ENCODE data around the gene FBXL5. TPM values are rescaled to one million over a fixed set of nuclear protein-coding genes. Genes with fewer than 3 reads are reported as not detected.

Gene FBXL5
- total RNA-seq, 3 donors from 2014 or later = 178 to 231 (median 202) TPM

- H3K27me3 ChIP-seq = no peaks in the 10 kb centered on the region
- peaks cover 6 to 11% of the 10 kb centered on the region in 2 donors for H3K4me1 ChIP-seq
- H3K36me3 ChIP-seq = no peaks in the 10 kb centered on the region
- TF ChIP-seq CTCF (IDR thresholded peaks at IDR 0.05) (no peak), POLR2AphosphoS5 (IDR thresholded peaks at IDR 0.05) (no peak)
- no peak for DNase-seq (ENCODE audit: low spot score in 2 of 2)
- H3K27ac ChIP-seq = peak overlapping the region; percentile 59 to 100
- H3K9me3 ChIP-seq = no peaks in the 10 kb centered on the region
- peak overlapping the region in 1 of 3 donors; percentile 94 for H3K4me3 ChIP-seq
- intact Hi-C loops (cut with DNase I; ENCODE audit: low total_unique reads) = no loop called here
Observed at GRCh38 chr4:15652191-15652590, 3.0 kb downstream of the FBXL5 start.

DNA sequence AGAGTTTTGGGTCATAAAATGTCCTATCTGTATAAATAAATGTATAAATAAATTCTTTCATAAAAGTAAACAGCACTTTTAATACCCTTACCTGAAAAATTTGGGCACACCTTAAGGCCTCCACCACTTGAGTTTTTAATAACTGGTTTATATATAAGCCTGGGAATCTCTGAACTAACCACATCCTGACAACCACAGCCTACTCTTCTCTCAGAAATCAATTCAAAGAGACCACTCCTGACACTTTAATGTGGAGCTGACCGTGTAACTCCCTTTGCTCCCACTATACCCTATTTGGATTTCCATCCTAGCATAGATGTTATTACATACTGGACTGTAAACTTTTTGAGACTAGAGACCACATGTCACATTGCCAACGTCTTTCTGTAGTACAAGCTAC lies 3.5 kb downstream of the FBXL5 start:
- Histone ChIP-seq H3K4me1 (peaks cover 6 to 11% of the 10 kb centered on the region in 2 donors), H3K27ac (peak overlapping the region; percentile 59 to 67), H3K9me3 (no peaks in the 10 kb centered on the region), H3K27me3 (no peaks in the 10 kb centered on the region), H3K36me3 (no peaks in the 10 kb centered on the region), H3K4me3 (no peak overlapping the region)
- TF ChIP-seq POLR2AphosphoS5 (IDR thresholded peaks at IDR 0.05) (no peak), CTCF (IDR thresholded peaks at IDR 0.05) (no peak), POLR2A (IDR thresholded peaks at IDR 0.05) (no peak)
- intact Hi-C loops (cut with DNase I; ENCODE audit: low total_unique reads) = loop anchor here (2.0 kb wide), 1 partner anchor 27 kb away; no protein-coding TSS in a partner anchor
- no peak for DNase-seq (ENCODE audit: low spot score in 2 of 2)

DNA sequence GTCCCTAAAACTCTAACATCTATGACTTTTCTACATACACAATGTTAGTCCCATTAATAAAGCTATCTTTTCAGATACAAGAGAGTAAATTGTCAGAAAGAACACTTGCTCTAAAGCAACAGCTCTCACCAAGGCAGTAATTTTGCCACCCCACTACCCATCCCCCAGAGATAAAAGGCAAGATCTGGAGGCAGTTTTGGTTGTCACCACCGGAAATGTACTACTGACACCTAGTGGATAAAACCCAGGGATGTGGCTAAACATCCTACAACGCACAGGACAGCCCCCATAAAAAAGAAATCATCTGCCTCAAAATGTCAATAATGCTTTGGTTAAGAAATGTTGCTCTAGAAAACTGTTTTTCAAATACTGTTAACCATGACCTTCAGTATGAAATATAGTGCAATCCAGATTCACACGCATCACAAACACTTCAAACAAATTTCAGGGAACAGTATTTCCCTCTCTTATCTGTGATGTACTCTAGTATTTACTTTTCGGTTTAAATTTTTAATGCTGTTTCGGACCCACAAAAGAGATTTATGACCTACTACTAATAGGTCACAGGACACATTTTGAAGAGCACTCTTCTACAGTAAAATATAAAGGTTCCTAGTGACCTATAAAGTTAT lies 5.1 kb downstream of the FBXL5 start:
- peak overlapping the region; percentile 6 to 9 for H3K27ac ChIP-seq
- H3K9me3 ChIP-seq = no peaks in the 10 kb centered on the region
- peaks cover 6 to 11% of the 10 kb centered on the region in 2 donors for H3K4me1 ChIP-seq
- TF ChIP-seq CTCF (IDR thresholded peaks at IDR 0.05) = peak; percentile 26 to 57 (median 51)
- TF ChIP-seq POLR2AphosphoS5 (IDR thresholded peaks at IDR 0.05) = no peak
- no peak for TF ChIP-seq POLR2A (IDR thresholded peaks at IDR 0.05)
- H3K4me3 ChIP-seq = no peak overlapping the region
- intact Hi-C loops (cut with DNase I; ENCODE audit: low total_unique reads) = loop anchor here (2.0 kb wide), 1 partner anchor 25 kb away; no protein-coding TSS in a partner anchor
- H3K27me3 ChIP-seq = no peaks in the 10 kb centered on the region
- no peaks in the 10 kb centered on the region for H3K36me3 ChIP-seq
- no peak for DNase-seq (ENCODE audit: low spot score in 2 of 2)

DNA sequence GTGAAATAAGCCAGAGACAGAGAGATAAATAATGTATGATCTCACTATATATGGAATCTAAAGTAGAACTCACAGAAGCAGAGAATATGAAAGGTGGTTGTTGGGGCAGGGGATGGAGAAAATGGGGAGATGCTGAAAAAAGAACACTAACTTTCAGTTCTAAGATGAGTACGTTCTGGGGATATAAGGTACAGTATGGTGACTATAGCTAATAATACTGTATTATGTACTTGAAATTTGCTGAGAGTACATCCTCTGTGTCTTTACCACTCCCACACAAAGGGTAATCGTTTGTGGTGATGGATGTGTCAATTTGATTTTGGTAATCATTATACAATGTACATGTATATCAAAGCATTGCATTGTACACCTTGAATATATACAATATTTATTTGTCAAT lies 6.6 kb downstream of the FBXL5 start:
- Histone ChIP-seq H3K27me3 (no peaks in the 10 kb centered on the region), H3K4me3 (no peak overlapping the region), H3K4me1 (peaks cover 6 to 11% of the 10 kb centered on the region in 2 donors), H3K9me3 (no peaks in the 10 kb centered on the region), H3K27ac (peak overlapping the region in 1 of 2 donors; percentile 11), H3K36me3 (no peaks in the 10 kb centered on the region)
- TF ChIP-seq CTCF (IDR thresholded peaks at IDR 0.05) = no peak
- TF ChIP-seq POLR2A (IDR thresholded peaks at IDR 0.05) = no peak
- no peak for TF ChIP-seq POLR2AphosphoS5 (IDR thresholded peaks at IDR 0.05)
- DNase-seq (ENCODE audit: low spot score in 2 of 2) = no peak
- intact Hi-C loops (cut with DNase I; ENCODE audit: low total_unique reads) = no loop called here

DNA sequence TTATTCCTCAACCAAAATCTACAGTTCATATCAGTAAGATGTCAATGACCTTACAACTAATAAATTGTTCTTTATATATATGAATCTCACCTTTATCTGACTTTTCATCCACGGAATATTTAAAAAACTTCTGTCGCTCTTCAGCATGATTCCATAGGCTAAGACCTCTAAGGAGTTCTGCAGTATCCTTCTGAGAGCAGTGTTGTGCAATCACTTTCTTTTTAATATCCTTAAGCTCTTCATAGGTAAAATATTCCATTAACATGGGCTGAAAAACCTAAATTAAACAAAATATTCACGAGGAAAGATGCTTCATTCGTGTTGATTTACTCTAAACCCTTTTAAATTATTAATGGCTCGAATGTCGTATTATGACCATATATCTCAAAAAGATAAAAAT lies 16.7 kb downstream of the FBXL5 start:
- no peaks in the 10 kb centered on the region for H3K36me3 ChIP-seq
- H3K4me3 ChIP-seq = no peak overlapping the region
- no peaks in the 10 kb centered on the region for H3K27me3 ChIP-seq
- no peak for TF ChIP-seq POLR2AphosphoS5 (IDR thresholded peaks at IDR 0.05)
- no peak for TF ChIP-seq POLR2A (IDR thresholded peaks at IDR 0.05)
- TF ChIP-seq CTCF (IDR thresholded peaks at IDR 0.05) = no peak
- H3K4me1 ChIP-seq = no peaks in the 10 kb centered on the region
- intact Hi-C loops (cut with DNase I; ENCODE audit: low total_unique reads) = no loop called here
- DNase-seq (ENCODE audit: low spot score in 2 of 2) = no peak
- H3K27ac ChIP-seq = no peak overlapping the region
- H3K9me3 ChIP-seq = no peaks in the 10 kb centered on the region

All from breast epithelium (tissue), 4 donors.